Measurements from ENCODE around the gene SLC35B2. TPM values are rescaled to one million over a fixed set of nuclear protein-coding genes. Genes with fewer than 3 reads are reported as not detected.

Gene SLC35B2
- polyA plus RNA-seq, 1 of the 3 experiments (the other 2 are of a cell fraction): 125 TPM

DNA sequence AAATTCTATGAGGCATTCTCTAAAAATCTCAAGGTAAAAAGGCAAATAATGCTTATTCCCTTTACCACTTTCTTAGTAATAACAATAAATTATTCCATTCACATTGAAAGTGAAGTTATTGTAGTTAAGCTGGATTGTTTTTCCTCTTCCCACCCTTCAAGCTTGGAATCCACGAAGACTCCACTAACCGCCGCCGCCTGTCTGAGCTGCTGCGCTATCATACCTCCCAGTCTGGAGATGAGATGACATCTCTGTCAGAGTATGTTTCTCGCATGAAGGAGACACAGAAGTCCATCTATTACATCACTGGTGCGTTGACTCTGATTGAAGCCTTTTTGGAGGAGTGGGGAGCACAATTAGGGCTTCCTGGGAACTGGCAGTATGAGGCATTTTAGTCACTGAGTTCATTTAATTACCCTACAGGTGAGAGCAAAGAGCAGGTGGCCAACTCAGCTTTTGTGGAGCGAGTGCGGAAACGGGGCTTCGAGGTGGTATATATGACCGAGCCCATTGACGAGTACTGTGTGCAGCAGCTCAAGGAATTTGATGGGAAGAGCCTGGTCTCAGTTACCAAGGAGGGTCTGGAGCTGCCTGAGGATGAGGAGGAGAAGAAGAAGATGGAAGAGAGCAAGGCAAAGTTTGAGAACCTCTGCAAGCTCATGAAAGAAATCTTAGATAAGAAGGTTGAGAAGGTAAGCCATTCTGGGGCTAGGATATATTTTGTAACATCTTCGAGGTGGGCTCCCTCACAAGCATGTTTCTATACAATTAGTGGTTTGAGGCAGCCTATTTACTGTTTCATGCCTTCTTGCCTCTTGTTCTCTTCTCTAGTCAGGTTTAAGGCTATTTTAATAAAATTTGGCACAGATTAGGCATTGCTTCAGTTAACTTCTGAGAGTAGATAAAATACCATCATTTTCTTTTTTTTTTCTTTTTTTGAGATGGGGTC lies 5.5 kb downstream of the SLC35B2 start:
- Histone ChIP-seq H3K4me1 (ENCODE audit: control insufficient read depth in 1 of 2, insufficient read depth in 2 of 2, low read depth in 1 of 2, low read length in 1 of 2) (peaks cover 13 to 45% of the 10 kb centered on the region in 2 experiments; a peak in 3 of 4 replicates), H3K4me2 (no peak overlapping the region), H3K4me3 (ENCODE audit: low read depth in 2 of 2, low read length in 1 of 2) (no peak overlapping the region), H2AFZ (ENCODE audit: low read depth) (no peak overlapping the region), H3K9me3 (no peaks in the 10 kb centered on the region), H3K9me2 (no peaks in the 10 kb centered on the region), H3K79me2 (ENCODE audit: insufficient read depth) (peaks cover 93% of the 10 kb centered on the region), H4K20me1 (ENCODE audit: insufficient read depth) (peaks cover 97% of the 10 kb centered on the region), H3K9ac (no peak overlapping the region), H3F3A (replicated peaks; ENCODE audit: insufficient read depth) (peaks cover 78% of the 10 kb centered on the region), H3K36me3 (replicated peaks in 1 of 2; ENCODE audit: control insufficient read depth in 1 of 2, insufficient read depth in 2 of 2, low read length in 1 of 2) (peaks cover 63 to 76% of the 10 kb centered on the region in 2 experiments), H3K27ac (ENCODE audit: low read depth in 2 of 2, low read length in 1 of 2) (peak overlapping the region in 1 of 2 experiments; percentile 13; a peak in 1 of 4 replicates), H3K27me3 (ENCODE audit: insufficient read depth) (no peaks in the 10 kb centered on the region)
- 90% methylated on average over 14 of the region's 14 CpGs for WGBS (ENCODE audit: low lambda C conversion rate)
- ChIA-PET POLR2A (no interaction called here), CTCF (interaction anchor here (0.7 to 7.1 kb wide), 8 partner anchors 7 to 155 kb away, joined by 3 to 90 read pairs (median 4); partner anchors contain the start of genes HSP90AB1, NFKBIE and SLC29A1)
- TF ChIP-seq RFX5 (IDR thresholded peaks at IDR 0.05; ENCODE audit: low read length) (no peak), POLR2AphosphoS5 (IDR thresholded peaks at IDR 0.05; ENCODE audit: low read depth, low read length) (0 out of 2 replicates have a peak, but pooled peaks have one; percentile 5)
- no peak for DNase-seq

DNA sequence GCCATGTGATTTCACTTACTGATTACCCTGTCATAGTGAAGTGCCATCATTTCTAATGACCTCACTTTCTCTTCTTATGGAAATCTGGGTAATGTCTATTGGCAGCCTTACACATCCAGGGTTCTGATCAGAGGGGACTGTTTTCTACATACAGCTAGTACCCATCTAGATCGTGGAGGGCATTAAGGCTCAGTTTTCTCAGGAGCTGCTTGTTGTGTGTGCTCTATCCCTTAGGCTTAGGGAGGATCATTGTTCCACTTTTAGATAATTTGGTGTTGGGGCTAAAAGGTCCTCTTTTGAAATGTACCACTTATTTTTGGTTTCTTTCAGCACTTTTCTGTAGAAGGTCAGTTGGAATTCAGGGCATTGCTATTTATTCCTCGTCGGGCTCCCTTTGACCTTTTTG lies 6.6 kb downstream of the SLC35B2 start:
- peaks cover 13 to 38% of the 10 kb centered on the region in 2 experiments; a peak in 3 of 4 replicates for H3K4me1 ChIP-seq (ENCODE audit: control insufficient read depth in 1 of 2, insufficient read depth in 2 of 2, low read depth in 1 of 2, low read length in 1 of 2)
- H3K4me3 ChIP-seq (ENCODE audit: low read depth in 2 of 2, low read length in 1 of 2): no peak overlapping the region
- 89% methylated on average over 3 of the region's 3 CpGs for WGBS (ENCODE audit: low lambda C conversion rate)
- peak overlapping the region in 1 of 2 experiments; percentile 34; a peak in 1 of 4 replicates for H3K27ac ChIP-seq (ENCODE audit: low read depth in 2 of 2, low read length in 1 of 2)
- H2AFZ ChIP-seq (ENCODE audit: low read depth): no peak overlapping the region
- peaks cover 74% of the 10 kb centered on the region for H3F3A ChIP-seq (replicated peaks; ENCODE audit: insufficient read depth)
- CTCF ChIA-PET: interaction anchor here (0.6 to 2.3 kb wide), 5 partner anchors 13 to 154 kb away, joined by 3 to 6 read pairs (median 4); no protein-coding TSS in a partner anchor
- POLR2A ChIA-PET: no interaction called here
- no peaks in the 10 kb centered on the region for H3K9me3 ChIP-seq
- H3K9ac ChIP-seq: no peak overlapping the region
- H3K4me2 ChIP-seq: 0 out of 2 replicates have a peak overlapping the region, but pooled peaks have one; percentile 98
- no peaks in the 10 kb centered on the region for H3K27me3 ChIP-seq (ENCODE audit: insufficient read depth)
- TF ChIP-seq GATA2 (CRISPR knock-in tag; IDR thresholded peaks at IDR 0.05) (no peak), POLR2AphosphoS5 (IDR thresholded peaks at IDR 0.05; ENCODE audit: low read depth, low read length) (no peak), NRF1 (IDR thresholded peaks at IDR 0.05; ENCODE audit: low read depth, low read length) (no peak), FOSL2 (IDR thresholded peaks at IDR 0.05; ENCODE audit: borderline replicate concordance, low read depth) (no peak)
- TF ChIP-seq, protein P1, sequence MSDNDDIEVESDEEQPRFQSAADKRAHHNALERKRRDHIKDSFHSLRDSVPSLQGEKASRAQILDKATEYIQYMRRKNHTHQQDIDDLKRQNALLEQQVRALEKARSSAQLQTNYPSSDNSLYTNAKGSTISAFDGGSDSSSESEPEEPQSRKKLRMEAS (IDR thresholded peaks at IDR 0.05; ENCODE audit: low read depth): no peak
- H3K9me2 ChIP-seq: no peaks in the 10 kb centered on the region
- DNase-seq: no peak
- H4K20me1 ChIP-seq (ENCODE audit: insufficient read depth): peaks cover 88% of the 10 kb centered on the region
- peaks cover 63 to 75% of the 10 kb centered on the region in 2 experiments for H3K36me3 ChIP-seq (replicated peaks in 1 of 2; ENCODE audit: control insufficient read depth in 1 of 2, insufficient read depth in 2 of 2, low read length in 1 of 2)
- H3K79me2 ChIP-seq (ENCODE audit: insufficient read depth): peaks cover 83% of the 10 kb centered on the region

DNA sequence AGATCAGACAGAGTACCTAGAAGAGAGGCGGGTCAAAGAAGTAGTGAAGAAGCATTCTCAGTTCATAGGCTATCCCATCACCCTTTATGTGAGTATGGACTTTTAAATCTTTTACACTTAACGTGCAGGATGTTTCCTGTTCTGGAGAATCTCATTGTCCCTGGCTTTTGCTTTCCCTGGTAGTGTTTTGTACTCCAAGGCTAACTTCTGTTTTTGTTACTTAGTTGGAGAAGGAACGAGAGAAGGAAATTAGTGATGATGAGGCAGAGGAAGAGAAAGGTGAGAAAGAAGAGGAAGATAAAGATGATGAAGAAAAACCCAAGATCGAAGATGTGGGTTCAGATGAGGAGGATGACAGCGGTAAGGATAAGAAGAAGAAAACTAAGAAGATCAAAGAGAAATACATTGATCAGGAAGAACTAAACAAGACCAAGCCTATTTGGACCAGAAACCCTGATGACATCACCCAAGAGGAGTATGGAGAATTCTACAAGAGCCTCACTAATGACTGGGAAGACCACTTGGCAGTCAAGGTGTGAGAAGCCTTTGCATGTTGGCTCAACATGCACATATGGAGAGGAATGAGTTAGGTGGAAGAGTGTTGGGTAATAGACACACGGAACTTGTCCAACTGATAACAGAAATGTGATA lies 7.1 kb downstream of the SLC35B2 start:
- 0 out of 2 replicates have a peak overlapping the region, but pooled peaks have one; percentile 98 for H3K4me2 ChIP-seq
- CTCF ChIA-PET: interaction anchor here (0.6 to 8.1 kb wide), 3 partner anchors 13 to 75 kb away, joined by 3 to 115 read pairs (median 6); no protein-coding TSS in a partner anchor
- POLR2A ChIA-PET: no interaction called here
- TF ChIP-seq POLR2AphosphoS5 (IDR thresholded peaks at IDR 0.05; ENCODE audit: low read depth, low read length): no peak
- TF ChIP-seq GABPA (IDR thresholded peaks at IDR 0.05; ENCODE audit: low read depth): no peak
- TF ChIP-seq, protein P2, sequence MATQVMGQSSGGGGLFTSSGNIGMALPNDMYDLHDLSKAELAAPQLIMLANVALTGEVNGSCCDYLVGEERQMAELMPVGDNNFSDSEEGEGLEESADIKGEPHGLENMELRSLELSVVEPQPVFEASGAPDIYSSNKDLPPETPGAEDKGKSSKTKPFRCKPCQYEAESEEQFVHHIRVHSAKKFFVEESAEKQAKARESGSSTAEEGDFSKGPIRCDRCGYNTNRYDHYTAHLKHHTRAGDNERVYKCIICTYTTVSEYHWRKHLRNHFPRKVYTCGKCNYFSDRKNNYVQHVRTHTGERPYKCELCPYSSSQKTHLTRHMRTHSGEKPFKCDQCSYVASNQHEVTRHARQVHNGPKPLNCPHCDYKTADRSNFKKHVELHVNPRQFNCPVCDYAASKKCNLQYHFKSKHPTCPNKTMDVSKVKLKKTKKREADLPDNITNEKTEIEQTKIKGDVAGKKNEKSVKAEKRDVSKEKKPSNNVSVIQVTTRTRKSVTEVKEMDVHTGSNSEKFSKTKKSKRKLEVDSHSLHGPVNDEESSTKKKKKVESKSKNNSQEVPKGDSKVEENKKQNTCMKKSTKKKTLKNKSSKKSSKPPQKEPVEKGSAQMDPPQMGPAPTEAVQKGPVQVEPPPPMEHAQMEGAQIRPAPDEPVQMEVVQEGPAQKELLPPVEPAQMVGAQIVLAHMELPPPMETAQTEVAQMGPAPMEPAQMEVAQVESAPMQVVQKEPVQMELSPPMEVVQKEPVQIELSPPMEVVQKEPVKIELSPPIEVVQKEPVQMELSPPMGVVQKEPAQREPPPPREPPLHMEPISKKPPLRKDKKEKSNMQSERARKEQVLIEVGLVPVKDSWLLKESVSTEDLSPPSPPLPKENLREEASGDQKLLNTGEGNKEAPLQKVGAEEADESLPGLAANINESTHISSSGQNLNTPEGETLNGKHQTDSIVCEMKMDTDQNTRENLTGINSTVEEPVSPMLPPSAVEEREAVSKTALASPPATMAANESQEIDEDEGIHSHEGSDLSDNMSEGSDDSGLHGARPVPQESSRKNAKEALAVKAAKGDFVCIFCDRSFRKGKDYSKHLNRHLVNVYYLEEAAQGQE (IDR thresholded peaks at IDR 0.05; ENCODE audit: low read depth, low read length): no peak
- TF ChIP-seq RCOR1 (IDR thresholded peaks at IDR 0.05; ENCODE audit: low read length): no peak
- no peak for TF ChIP-seq NRF1 (IDR thresholded peaks at IDR 0.05; ENCODE audit: low read depth, low read length)
- no peak for TF ChIP-seq YY1 (IDR thresholded peaks at IDR 0.05; ENCODE audit: low read depth)
- no peak for TF ChIP-seq EP300 (IDR thresholded peaks at IDR 0.05; ENCODE audit: borderline replicate concordance in 1 of 2, low read depth in 1 of 2, low read length in 1 of 2)

More for the DNA sequence above, 7.1 kb downstream of the SLC35B2 start:
- H3K27me3 ChIP-seq (ENCODE audit: insufficient read depth): no peaks in the 10 kb centered on the region
- H3F3A ChIP-seq (replicated peaks; ENCODE audit: insufficient read depth): peaks cover 68% of the 10 kb centered on the region
- no peaks in the 10 kb centered on the region for H3K9me3 ChIP-seq
- no peak for DNase-seq
- 74% methylated on average over 6 of the region's 6 CpGs for WGBS (ENCODE audit: low lambda C conversion rate)
- no peak overlapping the region for H3K4me3 ChIP-seq (ENCODE audit: low read depth in 2 of 2, low read length in 1 of 2)
- peaks cover 63 to 70% of the 10 kb centered on the region in 2 experiments for H3K36me3 ChIP-seq (replicated peaks in 1 of 2; ENCODE audit: control insufficient read depth in 1 of 2, insufficient read depth in 2 of 2, low read length in 1 of 2)
- peaks cover 80% of the 10 kb centered on the region for H3K79me2 ChIP-seq (ENCODE audit: insufficient read depth)
- no peak overlapping the region for H2AFZ ChIP-seq (ENCODE audit: low read depth)
- peaks cover 82% of the 10 kb centered on the region for H4K20me1 ChIP-seq (ENCODE audit: insufficient read depth)
- H3K9ac ChIP-seq: no peak overlapping the region
- peak overlapping the region in 1 of 2 experiments; percentile 34; a peak in 2 of 4 replicates for H3K27ac ChIP-seq (ENCODE audit: low read depth in 2 of 2, low read length in 1 of 2)
- peaks cover 13 to 39% of the 10 kb centered on the region in 2 experiments; a peak in 3 of 4 replicates for H3K4me1 ChIP-seq (ENCODE audit: control insufficient read depth in 1 of 2, insufficient read depth in 2 of 2, low read depth in 1 of 2, low read length in 1 of 2)
- no peaks in the 10 kb centered on the region for H3K9me2 ChIP-seq
